Breast epithelium (tissue), 3 donors: ENCODE results near the gene SMIM33.

Experiments
- POLR2A ChIP-seq: fragments of 450-650 bp; IDR thresholded peaks from one replicate; pipeline ENCODE4 v1.6.1; 2016; ENCODE audit warnings: antibody characterized with exemption, mild to moderate bottlenecking, moderate library complexity
- TF ChIP-seq, protein P1 (sequence below), 3 donors: fragments of 450-650 bp; IDR thresholded peaks; one replicate each; pipeline ENCODE4 v1.5.1; 2016 to 2017; ENCODE audit warnings: antibody characterized with exemption in 3 of 3, mild to moderate bottlenecking in 3 of 3, moderate library complexity in 3 of 3

DNA sequence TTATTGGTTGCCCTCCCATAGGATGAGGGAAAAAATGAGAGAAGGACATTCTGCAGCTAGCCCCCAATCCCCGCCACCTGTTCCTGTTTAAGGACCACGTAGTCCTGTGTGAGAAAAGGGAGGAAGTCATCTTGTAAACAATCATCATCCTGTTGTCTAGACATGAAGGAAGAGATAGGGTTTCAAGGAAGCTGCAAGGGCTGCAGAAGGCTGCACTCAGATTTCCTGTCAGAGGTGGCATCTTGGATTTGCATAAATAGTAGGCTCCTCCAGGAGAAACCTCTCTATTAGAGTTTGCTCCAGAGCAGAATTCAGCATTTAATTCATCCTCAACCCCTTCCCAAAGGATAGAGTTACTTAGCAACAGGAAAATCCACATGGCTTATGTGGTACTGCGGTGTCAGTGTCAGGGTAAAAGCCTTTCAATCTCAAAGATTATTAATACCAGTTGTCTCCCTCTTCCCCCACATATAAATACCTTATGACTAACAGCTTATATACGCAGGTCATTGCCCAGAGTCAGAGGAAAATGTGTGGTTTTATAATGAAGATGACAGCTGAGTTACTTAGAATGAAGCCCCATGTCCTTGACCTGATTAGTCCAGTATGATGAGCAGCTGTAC is 26.9 kb upstream of the SMIM33 start:
- TF ChIP-seq, protein P1, sequence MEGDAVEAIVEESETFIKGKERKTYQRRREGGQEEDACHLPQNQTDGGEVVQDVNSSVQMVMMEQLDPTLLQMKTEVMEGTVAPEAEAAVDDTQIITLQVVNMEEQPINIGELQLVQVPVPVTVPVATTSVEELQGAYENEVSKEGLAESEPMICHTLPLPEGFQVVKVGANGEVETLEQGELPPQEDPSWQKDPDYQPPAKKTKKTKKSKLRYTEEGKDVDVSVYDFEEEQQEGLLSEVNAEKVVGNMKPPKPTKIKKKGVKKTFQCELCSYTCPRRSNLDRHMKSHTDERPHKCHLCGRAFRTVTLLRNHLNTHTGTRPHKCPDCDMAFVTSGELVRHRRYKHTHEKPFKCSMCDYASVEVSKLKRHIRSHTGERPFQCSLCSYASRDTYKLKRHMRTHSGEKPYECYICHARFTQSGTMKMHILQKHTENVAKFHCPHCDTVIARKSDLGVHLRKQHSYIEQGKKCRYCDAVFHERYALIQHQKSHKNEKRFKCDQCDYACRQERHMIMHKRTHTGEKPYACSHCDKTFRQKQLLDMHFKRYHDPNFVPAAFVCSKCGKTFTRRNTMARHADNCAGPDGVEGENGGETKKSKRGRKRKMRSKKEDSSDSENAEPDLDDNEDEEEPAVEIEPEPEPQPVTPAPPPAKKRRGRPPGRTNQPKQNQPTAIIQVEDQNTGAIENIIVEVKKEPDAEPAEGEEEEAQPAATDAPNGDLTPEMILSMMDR (IDR thresholded peaks at IDR 0.05), result no peak
- no peak for TF ChIP-seq POLR2A
